ENCODE data around the gene RICTOR. TPM values are rescaled to one million over a fixed set of nuclear protein-coding genes. Genes with fewer than 3 reads are reported as not detected.

The RICTOR gene
- polyA plus RNA-seq, 3 donors, result 3.5 to 12.8 (median 7.0) TPM

- Histone ChIP-seq H3K9ac (ENCODE audit: insufficient read depth, low read length, poor library complexity, severe bottlenecking) (no peak overlapping the region), H3K4me2 (replicated peaks; ENCODE audit: extremely low read depth, low read length, poor library complexity, severe bottlenecking) (no peak overlapping the region), H3K79me2 (ENCODE audit: insufficient read depth, low read length) (peaks cover 93% of the 10 kb centered on the region), H2AFZ (ENCODE audit: insufficient read depth, low read depth, low read length, poor library complexity, severe bottlenecking) (no peak overlapping the region), H4K20me1 (ENCODE audit: insufficient read depth, low read length) (peaks cover 99% of the 10 kb centered on the region), H3K27me3 (ENCODE audit: control insufficient read depth in 2 of 2, insufficient read depth in 2 of 2, low read length in 2 of 2) (no peaks in the 10 kb centered on the region), H3K4me1 (ENCODE audit: control insufficient read depth in 1 of 2, insufficient read depth in 2 of 2, low read length in 2 of 2) (peaks cover 0 to 8% of the 10 kb centered on the region in 2 donors), H3K4me3 (replicated peaks in 1 of 3; ENCODE audit: low read depth in 2 of 3, low read length in 3 of 3) (no peak overlapping the region), H3K9me3 (replicated peaks in 1 of 2; ENCODE audit: control insufficient read depth in 1 of 2, insufficient read depth in 1 of 2, low read length in 2 of 2) (peaks cover 5 to 10% of the 10 kb centered on the region in 2 donors), H3K36me3 (replicated peaks in 1 of 2; ENCODE audit: control insufficient read depth in 1 of 2, insufficient read depth in 2 of 2, low read length in 2 of 2) (peaks cover 8 to 25% of the 10 kb centered on the region in 2 donors), H3K27ac (ENCODE audit: low read depth in 1 of 2, low read length in 2 of 2) (no peak overlapping the region)
- DNase-seq, result no peak
- no peaks in the 10 kb centered on the region for H3K27me3 Mint-ChIP-seq (ENCODE audit: low read depth in 3 of 3)
- H3K4me3 Mint-ChIP-seq, result no peak overlapping the region
- intact Hi-C loops (cut with micrococcal nuclease), result no loop called here
- peaks cover 21% of the 10 kb centered on the region for H3K4me1 Mint-ChIP-seq
- no peak for TF ChIP-seq CTCF (IDR thresholded peaks at IDR 0.05)
- H3K36me3 Mint-ChIP-seq, result peaks cover 16 to 24% of the 10 kb centered on the region in 2 donors
- H3K9me3 Mint-ChIP-seq, result peaks cover 0 to 8% (median 2%) of the 10 kb centered on the region in 7 donors
- H3K27ac Mint-ChIP-seq, result peak overlapping the region in 2 of 7 donors; percentile 26 to 50
- no CpG with 5 or more reads among the region's 3 CpGs for WGBS (ENCODE audit: insufficient coverage)
These were observed 12.1 kb downstream of the RICTOR start for GRCh38 chr5:39062104-39062503.

- Histone ChIP-seq H3K9ac (ENCODE audit: insufficient read depth, low read length, poor library complexity, severe bottlenecking) (no peak overlapping the region), H3K4me2 (replicated peaks; ENCODE audit: extremely low read depth, low read length, poor library complexity, severe bottlenecking) (no peak overlapping the region), H3K79me2 (ENCODE audit: insufficient read depth, low read length) (peaks cover 93% of the 10 kb centered on the region), H2AFZ (ENCODE audit: insufficient read depth, low read depth, low read length, poor library complexity, severe bottlenecking) (no peak overlapping the region), H3K9me3 (replicated peaks in 1 of 2; ENCODE audit: control insufficient read depth in 1 of 2, insufficient read depth in 1 of 2, low read length in 2 of 2) (no peaks in the 10 kb centered on the region), H3K27me3 (ENCODE audit: control insufficient read depth in 2 of 2, insufficient read depth in 2 of 2, low read length in 2 of 2) (no peaks in the 10 kb centered on the region), H4K20me1 (ENCODE audit: insufficient read depth, low read length) (peaks cover 97% of the 10 kb centered on the region), H3K27ac (ENCODE audit: low read depth in 1 of 2, low read length in 2 of 2) (no peak overlapping the region), H3K4me3 (replicated peaks in 1 of 3; ENCODE audit: low read depth in 2 of 3, low read length in 3 of 3) (no peak overlapping the region), H3K36me3 (replicated peaks in 1 of 2; ENCODE audit: control insufficient read depth in 1 of 2, insufficient read depth in 2 of 2, low read length in 2 of 2) (peaks cover 2 to 17% of the 10 kb centered on the region in 2 donors), H3K4me1 (ENCODE audit: control insufficient read depth in 1 of 2, insufficient read depth in 2 of 2, low read length in 2 of 2) (peaks cover 0 to 8% of the 10 kb centered on the region in 2 donors)
- Mint-ChIP-seq H3K27me3 (ENCODE audit: low read depth in 3 of 3) (no peaks in the 10 kb centered on the region), H3K4me1 (peaks cover 17% of the 10 kb centered on the region), H3K9me3 (no peaks in the 10 kb centered on the region), H3K27ac (peak overlapping the region in 4 of 7 donors; percentile 0 to 65 (median 36)), H3K36me3 (peaks cover 12 to 16% of the 10 kb centered on the region in 2 donors), H3K4me3 (no peak overlapping the region)
- no peak for TF ChIP-seq CTCF (IDR thresholded peaks at IDR 0.05)
- DNase-seq, result no peak
- intact Hi-C loops (cut with micrococcal nuclease), result no loop called here
- WGBS (ENCODE audit: insufficient coverage), result no CpG with 5 or more reads among the region's 2 CpGs
These were observed 15.1 kb downstream of the RICTOR start for GRCh38 chr5:39059064-39059463.

All from CD14-positive monocyte (primary cell).